PC-3 (cell line): ENCODE data around the gene CPLANE2. TPM values are rescaled to one million over a fixed set of nuclear protein-coding genes. Genes with fewer than 3 reads are reported as not detected.

Source experiments
- ATAC-seq: fragments of 200-7000 bp; cut with Tn5 transposase; 2 replicates; pipeline ENCODE4 v1.9.1; 2020; ENCODE audit warnings: mild to moderate bottlenecking, moderate library complexity
- BruUV-seq: library from RNA; stranded (reverse); fragments of 400-500 nt; replicated peaks from 2 replicates; lab custom pipeline; 2021; lab: Mats Ljungman, UMichigan
- CTCF ChIA-PET: fragments of 300-600 bp; sonication (Branson Sonifier 250); formaldehyde crosslinking; loops from one replicate; lab custom pipeline; 2022; ENCODE audit warnings: antibody characterized with exemption; lab: Charles Lee
- POLR2A ChIA-PET: fragments of 300-600 bp; sonication (Branson Sonifier 250); formaldehyde crosslinking; loops from one replicate; lab custom pipeline; 2022; ENCODE audit warnings: antibody characterized with exemption; ENCODE audit not compliant: unreplicated experiment; lab: Charles Lee
- DNase-seq: peaks from one replicate; pipeline ENCODE4 v3.0.0-alpha.2; 2015
- H2AFZ ChIP-seq: fragments of 300-600 bp; sonication (generic); 2 replicates; pipeline ENCODE4 v1.6.0; 2016; ENCODE audit warnings: antibody characterized with exemption, low read length
- H3F3A ChIP-seq: fragments of 300-600 bp; sonication (generic); one replicate; pipeline ENCODE4 v1.6.0; 2017; ENCODE audit warnings: antibody characterized with exemption, low read length, control low read depth, mild to moderate bottlenecking; ENCODE audit not compliant: unreplicated experiment
- H3K27ac ChIP-seq: fragments of 300-600 bp; sonication (generic); 2 replicates; pipeline ENCODE4 v1.5.1; 2016; ENCODE audit warnings: mild to moderate bottlenecking, low read length
- H3K27me3 ChIP-seq: fragments of 300-600 bp; sonication (generic); 2 replicates; pipeline ENCODE4 v1.6.1; 2016; ENCODE audit warnings: low read length, mixed read lengths
- H3K36me3 ChIP-seq: fragments of 300-600 bp; sonication (generic); 2 replicates; pipeline ENCODE4 v1.6.1; 2016; ENCODE audit warnings: low read depth, mixed run types, low read length, mixed read lengths
- H3K4me1 ChIP-seq: fragments of 300-600 bp; sonication (generic); 2 replicates; pipeline ENCODE4 v1.5.1; 2016; ENCODE audit warnings: low read length; ENCODE audit not compliant: insufficient read depth
- H3K4me2 ChIP-seq: fragments of 300-600 bp; sonication (generic); 2 replicates; pipeline ENCODE4 v1.6.0; 2016; ENCODE audit warnings: low read length
- H3K4me3 ChIP-seq: fragments of 300-600 bp; sonication (generic); 2 replicates; pipeline ENCODE4 v1.5.1; 2016; ENCODE audit warnings: mild to moderate bottlenecking, low read length, mixed read lengths
- H3K79me2 ChIP-seq: fragments of 300-600 bp; sonication (generic); 2 replicates; pipeline ENCODE4 v1.6.1; 2017; ENCODE audit warnings: low read length, mixed read lengths
- H3K9ac ChIP-seq: fragments of 300-600 bp; sonication (generic); 2 replicates; pipeline ENCODE4 v1.6.0; 2016; ENCODE audit warnings: mild to moderate bottlenecking, low read length
- H3K9me2 ChIP-seq: fragments of 300-600 bp; sonication (generic); replicated peaks from 2 replicates; pipeline ENCODE4 v1.6.1; 2016; ENCODE audit warnings: mixed run types, low read length, mixed read lengths
- H3K9me3 ChIP-seq: fragments of 300-600 bp; sonication (generic); 2 replicates; pipeline ENCODE4 v1.6.1; 2016; ENCODE audit warnings: low read length, mixed read lengths
- H4K20me1 ChIP-seq: fragments of 300-600 bp; sonication (generic); 2 replicates; pipeline ENCODE4 v1.6.1; 2016; ENCODE audit warnings: low read length, mixed read lengths
- EZH2 ChIP-seq: fragments of 300-600 bp; sonication (generic); IDR thresholded peaks from one replicate; pipeline ENCODE4 v1.6.1; 2017; ENCODE audit warnings: antibody characterized with exemption, mild to moderate bottlenecking, low read length; ENCODE audit not compliant: unreplicated experiment
- EZH2phosphoT487 ChIP-seq: fragments of 300-600 bp; sonication (generic); IDR thresholded peaks from 2 replicates; pipeline ENCODE4 v1.6.1; 2018; ENCODE audit warnings: mild to moderate bottlenecking, antibody characterized with exemption, low read length, borderline replicate concordance
- intact Hi-C: fragments of 100-400 bp; cut with micrococcal nuclease; formaldehyde crosslinking; loops from 2 replicates; pipeline ENCODE4 v1.9.0; 2023
- total RNA-seq: library from RNA; depleted of rRNA; stranded (reverse); fragments of >200 nt; gene quantifications from 2 replicates; pipeline ENCODE4 v1.2.3, GENCODE V29; 2014
- TF ChIP-seq, protein P1 (sequence below): fragments of 300-600 bp; sonication (generic); conservative IDR thresholded peaks from 2 replicates; pipeline ENCODE4 v1.5.1; 2017; ENCODE audit warnings: antibody characterized with exemption, low read depth, mild to moderate bottlenecking, low read length

Gene CPLANE2
- total RNA-seq, 1 experiment from 2014 or later, result 9.6 TPM

DNA sequence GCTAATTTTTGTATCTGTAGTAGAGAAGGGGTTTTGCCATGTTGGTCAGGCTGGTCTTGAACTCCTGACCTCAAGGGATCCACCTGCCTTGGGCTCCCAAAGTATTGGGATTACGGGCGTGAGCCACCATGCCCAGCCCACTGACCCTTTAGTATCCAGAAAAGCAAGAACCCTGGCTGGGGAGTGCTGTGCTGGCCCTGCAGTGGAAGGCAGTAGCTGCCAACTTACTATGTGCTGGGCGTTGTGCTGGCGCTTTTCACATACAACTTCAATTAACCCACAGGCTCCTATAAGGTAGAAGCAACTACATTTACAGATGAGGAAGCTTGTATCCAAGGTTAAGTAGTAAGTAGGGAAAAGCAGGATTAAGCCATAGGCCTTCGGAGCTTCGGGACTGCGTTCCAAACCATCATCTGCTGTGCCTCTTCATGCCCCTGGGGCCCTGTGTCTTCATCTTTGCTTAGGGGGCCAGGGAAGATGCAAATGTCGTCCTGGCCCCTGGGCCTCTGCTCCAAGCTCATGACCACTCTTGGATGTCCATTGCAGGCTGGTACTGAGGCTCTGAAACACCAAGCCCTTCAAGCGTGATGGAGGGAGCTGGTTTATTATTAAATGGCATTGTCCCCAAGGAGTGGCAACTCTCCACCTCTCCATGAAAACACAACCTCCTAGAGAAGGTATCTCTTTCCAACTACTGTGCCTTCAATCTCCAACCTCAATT, 8.7 kb upstream of the CPLANE2 start:
- 0 out of 2 replicates have a peak, but pooled peaks cover 3% of the 10 kb centered on the region for H4K20me1 ChIP-seq
- H3K4me3 ChIP-seq, result no peak overlapping the region
- DNase-seq (no peak), ATAC-seq (no peak)
- no peaks in the 10 kb centered on the region for H3K79me2 ChIP-seq
- H3K4me1 ChIP-seq, result peaks cover 26% of the 10 kb centered on the region
- H3F3A ChIP-seq, result no peaks in the 10 kb centered on the region
- ChIA-PET POLR2A (no interaction called here), CTCF (interaction anchor here (0.9 to 1.9 kb wide), 2 partner anchors 29 to 167 kb away, joined by 4 to 6 read pairs; no protein-coding TSS in a partner anchor)
- no peaks in the 10 kb centered on the region for H3K9me3 ChIP-seq
- intact Hi-C loops, result no loop called here
- no TSS peak for BruUV-seq
- no peaks in the 10 kb centered on the region for H3K36me3 ChIP-seq
- H3K9me2 ChIP-seq, result no peaks in the 10 kb centered on the region
- H2AFZ ChIP-seq, result no peak overlapping the region
- no peak overlapping the region for H3K27ac ChIP-seq
- H3K9ac ChIP-seq, result no peak overlapping the region
- no peaks in the 10 kb centered on the region for H3K27me3 ChIP-seq
- TF ChIP-seq, protein P1, sequence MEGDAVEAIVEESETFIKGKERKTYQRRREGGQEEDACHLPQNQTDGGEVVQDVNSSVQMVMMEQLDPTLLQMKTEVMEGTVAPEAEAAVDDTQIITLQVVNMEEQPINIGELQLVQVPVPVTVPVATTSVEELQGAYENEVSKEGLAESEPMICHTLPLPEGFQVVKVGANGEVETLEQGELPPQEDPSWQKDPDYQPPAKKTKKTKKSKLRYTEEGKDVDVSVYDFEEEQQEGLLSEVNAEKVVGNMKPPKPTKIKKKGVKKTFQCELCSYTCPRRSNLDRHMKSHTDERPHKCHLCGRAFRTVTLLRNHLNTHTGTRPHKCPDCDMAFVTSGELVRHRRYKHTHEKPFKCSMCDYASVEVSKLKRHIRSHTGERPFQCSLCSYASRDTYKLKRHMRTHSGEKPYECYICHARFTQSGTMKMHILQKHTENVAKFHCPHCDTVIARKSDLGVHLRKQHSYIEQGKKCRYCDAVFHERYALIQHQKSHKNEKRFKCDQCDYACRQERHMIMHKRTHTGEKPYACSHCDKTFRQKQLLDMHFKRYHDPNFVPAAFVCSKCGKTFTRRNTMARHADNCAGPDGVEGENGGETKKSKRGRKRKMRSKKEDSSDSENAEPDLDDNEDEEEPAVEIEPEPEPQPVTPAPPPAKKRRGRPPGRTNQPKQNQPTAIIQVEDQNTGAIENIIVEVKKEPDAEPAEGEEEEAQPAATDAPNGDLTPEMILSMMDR, result no peak
- TF ChIP-seq EZH2phosphoT487 (no peak), EZH2 (no peak)
- H3K4me2 ChIP-seq, result no peak overlapping the region

DNA sequence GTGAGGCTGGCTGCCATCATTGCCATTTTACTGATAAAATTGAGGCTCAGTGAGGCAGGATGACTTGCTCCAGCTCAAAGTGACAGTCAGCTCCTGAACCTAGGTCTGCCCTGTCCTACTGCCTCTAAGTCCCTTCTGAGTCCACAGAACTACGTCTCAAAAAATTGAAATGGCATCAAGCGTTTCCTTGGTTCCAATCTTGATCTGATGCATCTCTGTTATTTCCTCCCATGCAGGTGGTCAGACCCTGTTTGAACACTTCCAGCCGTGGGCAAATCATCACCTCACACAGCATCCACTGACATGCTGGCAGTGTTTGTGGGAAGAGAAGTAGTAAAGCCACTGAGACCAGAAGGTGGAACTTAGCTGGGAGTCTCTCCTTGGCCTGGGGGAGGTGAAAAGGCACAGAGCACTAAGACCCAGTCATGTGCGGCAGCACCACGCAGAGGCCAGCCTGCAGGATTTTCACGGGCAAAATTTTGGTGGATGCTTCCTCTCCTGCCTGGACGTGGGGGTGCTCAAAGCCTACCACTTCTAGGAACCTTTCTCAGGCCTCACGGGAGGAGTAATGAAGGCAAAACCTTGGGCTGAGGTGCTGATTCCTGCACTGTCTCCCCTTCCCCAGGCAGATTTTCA, 7.8 kb upstream of the CPLANE2 start:
- Histone ChIP-seq H3K9me2 (no peaks in the 10 kb centered on the region), H3K9me3 (no peaks in the 10 kb centered on the region), H3K36me3 (no peaks in the 10 kb centered on the region), H3F3A (no peaks in the 10 kb centered on the region), H3K27me3 (no peaks in the 10 kb centered on the region), H3K79me2 (no peaks in the 10 kb centered on the region), H3K4me1 (peaks cover 24% of the 10 kb centered on the region), H2AFZ (no peak overlapping the region), H3K4me2 (no peak overlapping the region), H3K9ac (no peak overlapping the region), H3K4me3 (no peak overlapping the region), H3K27ac (no peak overlapping the region), H4K20me1 (0 out of 2 replicates have a peak, but pooled peaks cover 3% of the 10 kb centered on the region)
- CTCF ChIA-PET, result interaction anchor here (0.5 to 1.9 kb wide), 6 partner anchors 29 to 166 kb away, joined by 3 to 7 read pairs (median 4); no protein-coding TSS in a partner anchor
- ATAC-seq, result no peak
- intact Hi-C loops, result loop anchor here (1.0 to 5.0 kb wide), 2 partner anchors 37 to 165 kb away; no protein-coding TSS in a partner anchor
- TF ChIP-seq, protein P1, result 0 out of 2 replicates have a peak, but pooled peaks have one; percentile 6
- TF ChIP-seq EZH2phosphoT487 (no peak), EZH2 (no peak)
- no TSS peak for BruUV-seq
- POLR2A ChIA-PET, result interaction anchor here (1.0 kb wide), 1 partner anchor 10 kb away, joined by 3 read pairs; no protein-coding TSS in a partner anchor
- DNase-seq, result no peak
